HS-27A (cell line): ENCODE measurements around the gene MORN1.
A peak's percentile ranks its signal among the peaks of the same experiment; 100 is the strongest.
"Not testable (repeated sequence)": the region's sequence is repeated elsewhere in the genome, so short reads cannot be mapped to it uniquely, and the experiment has no call there.

Source experiments
- DNase-seq: peaks from one replicate; pipeline ENCODE4 v3.0.0-alpha.2; 2012; ENCODE audit warnings: low read depth, missing footprints

MORN1 gene

GRCh38 chr1:2304282-2304681 lies 87.1 kb downstream of the MORN1 start:
- DNase-seq, result no peak

- no peak for DNase-seq
Observed at GRCh38 chr1:2303781-2304180, 87.6 kb downstream of the MORN1 start.

GRCh38 chr1:2303016-2303775 lies 88.2 kb downstream of the MORN1 start:
- DNase-seq, result no peak

GRCh38 chr1:2302292-2302925 lies 88.9 kb downstream of the MORN1 start:
- no peak for DNase-seq

- DNase-seq, result no peak
Observed at GRCh38 chr1:2301607-2302291, 89.6 kb downstream of the MORN1 start.

- no peak for DNase-seq
Observed at GRCh38 chr1:2300851-2301606, 90.3 kb downstream of the MORN1 start.

GRCh38 chr1:2300004-2300771 lies 91.2 kb downstream of the MORN1 start:
- DNase-seq, result no peak

- DNase-seq, result no peak
Observed at GRCh38 chr1:2299131-2299627, 92.2 kb downstream of the MORN1 start.

- DNase-seq, result no peak
Observed at GRCh38 chr1:2298685-2299084, 92.7 kb downstream of the MORN1 start.

GRCh38 chr1:2297246-2298011 lies 93.9 kb downstream of the MORN1 start:
- no peak for DNase-seq

- no peak for DNase-seq
Observed at GRCh38 chr1:2296614-2297013, 94.7 kb downstream of the MORN1 start.

GRCh38 chr1:2296211-2296610 lies 95.1 kb downstream of the MORN1 start:
- DNase-seq, result not testable (repeated sequence)

- no peak for DNase-seq
Observed at GRCh38 chr1:2295526-2295925, 95.8 kb downstream of the MORN1 start.

- DNase-seq, result no peak
Observed at GRCh38 chr1:2294725-2295078, 96.7 kb downstream of the MORN1 start.

- no peak for DNase-seq
Observed at GRCh38 chr1:2294033-2294724, 97.2 kb downstream of the MORN1 start.

- no peak for DNase-seq
Observed at GRCh38 chr1:2292725-2293450, 98.5 kb downstream of the MORN1 start.

- no peak for DNase-seq
Observed at GRCh38 chr1:2291577-2291976, 99.8 kb downstream of the MORN1 start.

GRCh38 chr1:2290595-2291510 lies 100.5 kb downstream of the MORN1 start:
- DNase-seq, result peak; percentile 96
